Osteocyte (in vitro differentiated cells): ENCODE measurements around the gene RPS6KA1. TPM values are rescaled to one million over a fixed set of nuclear protein-coding genes. Genes with fewer than 3 reads are reported as not detected.

Source experiments
- DNase-seq: peaks from one replicate; pipeline ENCODE4 v3.0.0; 2021; ENCODE audit warnings: mixed read lengths; ENCODE audit not compliant: unreplicated experiment; ENCODE audit errors: extremely low spot score
- H3K27ac Mint-ChIP-seq: one replicate; pipeline ENCODE4 v1.8.0; 2021; ENCODE audit warnings: mild to moderate bottlenecking, mixed read lengths; ENCODE audit not compliant: unreplicated experiment
- H3K27me3 Mint-ChIP-seq: one replicate; pipeline ENCODE4 v1.8.0; 2021; ENCODE audit warnings: mixed read lengths; ENCODE audit not compliant: unreplicated experiment
- H3K36me3 Mint-ChIP-seq: one replicate; pipeline ENCODE4 v1.8.0; 2021; ENCODE audit warnings: mixed read lengths; ENCODE audit not compliant: unreplicated experiment
- H3K4me1 Mint-ChIP-seq: one replicate; pipeline ENCODE4 v1.8.0; 2021; ENCODE audit warnings: mixed read lengths; ENCODE audit not compliant: unreplicated experiment
- H3K4me3 Mint-ChIP-seq: one replicate; pipeline ENCODE4 v1.8.0; 2021; ENCODE audit warnings: mild to moderate bottlenecking, moderate library complexity, mixed read lengths; ENCODE audit not compliant: unreplicated experiment
- H3K9me3 Mint-ChIP-seq: one replicate; pipeline ENCODE4 v1.8.0; 2021; ENCODE audit warnings: mixed read lengths; ENCODE audit not compliant: unreplicated experiment
- total RNA-seq: library from RNA; stranded (reverse); gene quantifications from 2 replicates; pipeline ENCODE4 v1.2.1, GENCODE V29; 2021
- TF ChIP-seq, protein P1 (sequence below): fragments of 200-600 bp; sonication (generic); IDR thresholded peaks from 2 replicates; pipeline ENCODE4 v1.5.0; 2021; ENCODE audit warnings: antibody characterized with exemption, mild to moderate bottlenecking, moderate library complexity

RPS6KA1 gene
- total RNA-seq, 1 donor from 2014 or later = 4.4 TPM

DNA sequence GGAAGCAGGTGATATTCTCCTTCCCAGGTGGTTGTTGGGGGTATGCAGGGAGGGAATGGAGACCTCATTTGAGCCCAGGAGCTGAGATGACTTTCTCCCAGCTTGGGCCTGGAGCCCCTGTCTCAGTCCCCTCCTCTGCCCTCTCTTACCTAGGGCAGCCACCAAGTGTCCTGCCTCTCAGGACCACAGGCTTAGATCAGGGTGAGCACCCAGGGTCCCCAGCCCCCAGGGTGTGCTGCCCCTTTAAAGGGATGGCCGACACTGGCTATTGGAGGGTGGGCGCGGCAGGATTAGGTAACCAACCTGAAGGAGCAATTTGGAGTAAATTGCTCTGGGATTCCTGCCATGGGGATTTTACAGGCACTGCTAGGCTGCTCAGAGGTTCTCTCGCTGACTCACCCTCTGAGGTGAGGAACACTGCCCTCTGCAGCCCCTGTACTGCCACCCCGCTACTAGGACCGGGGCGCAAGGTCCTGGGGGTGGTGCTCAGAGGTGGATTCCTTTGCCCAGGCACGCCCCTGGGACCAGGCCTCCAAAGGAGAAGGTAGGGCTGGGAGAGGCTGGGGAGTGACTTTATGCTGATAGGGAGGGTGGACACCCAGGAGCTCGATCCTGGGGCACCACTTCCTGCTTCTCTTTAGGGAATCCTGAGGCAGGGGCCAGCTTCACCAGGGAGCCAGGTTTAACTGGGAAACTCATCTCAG is 1.5 kb downstream of the RPS6KA1 start:
- no peak overlapping the region for H3K27ac Mint-ChIP-seq
- TF ChIP-seq, protein P1, sequence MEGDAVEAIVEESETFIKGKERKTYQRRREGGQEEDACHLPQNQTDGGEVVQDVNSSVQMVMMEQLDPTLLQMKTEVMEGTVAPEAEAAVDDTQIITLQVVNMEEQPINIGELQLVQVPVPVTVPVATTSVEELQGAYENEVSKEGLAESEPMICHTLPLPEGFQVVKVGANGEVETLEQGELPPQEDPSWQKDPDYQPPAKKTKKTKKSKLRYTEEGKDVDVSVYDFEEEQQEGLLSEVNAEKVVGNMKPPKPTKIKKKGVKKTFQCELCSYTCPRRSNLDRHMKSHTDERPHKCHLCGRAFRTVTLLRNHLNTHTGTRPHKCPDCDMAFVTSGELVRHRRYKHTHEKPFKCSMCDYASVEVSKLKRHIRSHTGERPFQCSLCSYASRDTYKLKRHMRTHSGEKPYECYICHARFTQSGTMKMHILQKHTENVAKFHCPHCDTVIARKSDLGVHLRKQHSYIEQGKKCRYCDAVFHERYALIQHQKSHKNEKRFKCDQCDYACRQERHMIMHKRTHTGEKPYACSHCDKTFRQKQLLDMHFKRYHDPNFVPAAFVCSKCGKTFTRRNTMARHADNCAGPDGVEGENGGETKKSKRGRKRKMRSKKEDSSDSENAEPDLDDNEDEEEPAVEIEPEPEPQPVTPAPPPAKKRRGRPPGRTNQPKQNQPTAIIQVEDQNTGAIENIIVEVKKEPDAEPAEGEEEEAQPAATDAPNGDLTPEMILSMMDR = no peak
- H3K27me3 Mint-ChIP-seq = no peaks in the 10 kb centered on the region
- H3K36me3 Mint-ChIP-seq = no peaks in the 10 kb centered on the region
- no peak for DNase-seq
- peaks cover 7% of the 10 kb centered on the region for H3K4me1 Mint-ChIP-seq
- no peaks in the 10 kb centered on the region for H3K9me3 Mint-ChIP-seq
- H3K4me3 Mint-ChIP-seq = no peak overlapping the region

DNA sequence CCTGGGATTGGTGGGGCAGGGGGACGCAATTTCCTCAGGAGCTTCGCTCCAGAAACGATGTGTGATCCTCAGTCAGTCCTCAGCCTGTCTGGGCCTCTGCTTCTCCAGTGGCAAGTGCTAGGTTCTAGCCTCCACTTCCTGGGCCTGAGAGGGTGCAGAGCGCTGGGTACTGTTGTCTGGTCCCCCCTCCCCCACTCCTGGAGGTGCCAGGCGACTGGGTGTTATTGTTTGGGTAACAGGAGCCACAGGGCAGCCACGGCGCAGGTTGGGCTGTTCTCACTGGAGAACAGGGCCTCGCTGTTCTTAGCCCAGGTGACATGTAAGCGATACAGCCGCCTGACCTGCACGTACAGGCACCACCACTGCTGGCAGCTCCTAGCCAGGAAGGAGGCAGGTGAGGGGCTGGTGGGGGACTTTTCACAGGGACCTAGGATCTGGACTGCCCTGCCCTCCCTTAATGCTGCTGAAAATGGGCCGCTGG is 2.1 kb downstream of the RPS6KA1 start:
- H3K36me3 Mint-ChIP-seq = no peaks in the 10 kb centered on the region
- no peak overlapping the region for H3K27ac Mint-ChIP-seq
- H3K9me3 Mint-ChIP-seq = no peaks in the 10 kb centered on the region
- no peak overlapping the region for H3K4me3 Mint-ChIP-seq
- no peaks in the 10 kb centered on the region for H3K27me3 Mint-ChIP-seq
- TF ChIP-seq, protein P1 = no peak
- no peak for DNase-seq
- peaks cover 7% of the 10 kb centered on the region for H3K4me1 Mint-ChIP-seq

DNA sequence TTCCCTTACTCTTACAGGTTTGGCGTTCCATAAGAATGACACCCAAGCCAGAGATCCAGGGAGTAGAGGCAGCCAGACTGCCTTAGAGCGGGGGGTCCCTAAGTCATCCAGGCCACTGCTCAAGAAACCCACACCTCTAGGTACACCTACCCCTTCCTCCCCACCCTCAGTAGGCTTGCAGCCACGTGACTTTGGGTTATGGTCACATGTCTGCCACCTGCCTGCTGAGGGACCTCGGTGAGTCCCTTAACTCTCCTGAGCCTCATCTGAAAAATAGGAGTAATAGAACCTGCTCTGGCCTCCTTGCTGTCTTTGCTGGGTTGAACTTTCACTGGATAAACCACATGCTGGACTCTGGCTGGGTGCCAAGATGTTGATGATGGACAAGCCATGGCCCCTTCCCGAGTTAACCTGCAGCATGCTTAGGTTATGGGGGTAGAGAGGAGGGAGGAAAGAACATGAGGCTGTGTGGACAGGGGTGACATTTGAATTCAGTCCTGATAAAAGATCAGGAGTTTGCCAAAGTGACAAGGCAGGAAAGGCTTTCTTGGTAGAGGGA is 4.5 kb downstream of the RPS6KA1 start:
- H3K27ac Mint-ChIP-seq = no peak overlapping the region
- H3K4me1 Mint-ChIP-seq = peaks cover 7% of the 10 kb centered on the region
- no peaks in the 10 kb centered on the region for H3K9me3 Mint-ChIP-seq
- DNase-seq = no peak
- no peak overlapping the region for H3K4me3 Mint-ChIP-seq
- no peaks in the 10 kb centered on the region for H3K36me3 Mint-ChIP-seq
- TF ChIP-seq, protein P1 = no peak
- H3K27me3 Mint-ChIP-seq = no peaks in the 10 kb centered on the region

DNA sequence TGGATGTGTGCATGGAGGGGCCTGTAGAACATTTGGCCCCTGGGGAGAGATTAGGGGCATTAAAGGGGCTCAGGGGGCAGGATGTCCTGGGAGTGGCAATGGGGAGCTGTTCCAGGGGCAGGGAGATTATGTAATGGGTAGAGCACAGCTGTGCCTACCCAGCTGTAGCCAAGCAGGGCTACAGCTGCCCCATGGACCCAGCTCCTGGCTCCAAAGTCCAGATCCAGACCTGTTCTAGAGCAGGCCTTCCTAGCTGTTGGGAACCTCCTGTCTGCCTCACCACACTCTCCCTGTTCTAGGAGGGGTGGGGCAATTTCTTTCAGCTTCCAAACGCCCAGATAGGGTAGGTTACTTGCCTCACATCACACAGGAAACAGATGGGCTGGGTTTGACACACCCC is 5.6 kb downstream of the RPS6KA1 start:
- no peak for DNase-seq
- H3K36me3 Mint-ChIP-seq = no peaks in the 10 kb centered on the region
- no peaks in the 10 kb centered on the region for H3K27me3 Mint-ChIP-seq
- H3K4me1 Mint-ChIP-seq = peaks cover 6% of the 10 kb centered on the region
- no peaks in the 10 kb centered on the region for H3K9me3 Mint-ChIP-seq
- TF ChIP-seq, protein P1 = no peak
- H3K27ac Mint-ChIP-seq = no peak overlapping the region
- no peak overlapping the region for H3K4me3 Mint-ChIP-seq

DNA sequence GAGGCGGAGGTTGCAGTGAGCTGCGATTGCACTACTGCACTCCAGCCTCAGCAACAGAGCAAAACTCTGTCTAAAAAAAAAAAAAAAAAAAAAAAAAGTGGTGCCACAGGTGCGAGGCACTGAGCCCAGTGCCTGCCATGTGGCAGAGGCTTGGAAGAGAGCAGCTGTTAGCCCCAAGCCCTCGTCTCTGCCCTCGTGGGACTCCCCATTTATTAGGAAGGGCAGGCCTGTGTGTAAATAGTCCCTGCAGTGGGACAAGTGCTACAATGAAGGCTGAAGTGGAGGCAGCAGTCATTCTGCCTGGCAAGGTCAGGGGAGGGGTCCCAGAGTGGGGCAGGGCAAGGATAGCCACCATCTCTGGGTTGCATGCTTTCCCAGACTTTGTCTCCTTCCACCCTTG is 6.5 kb downstream of the RPS6KA1 start:
- Mint-ChIP-seq H3K4me3 (no peak overlapping the region), H3K4me1 (peaks cover 4% of the 10 kb centered on the region), H3K27ac (no peak overlapping the region), H3K27me3 (no peaks in the 10 kb centered on the region), H3K36me3 (no peaks in the 10 kb centered on the region), H3K9me3 (no peaks in the 10 kb centered on the region)
- no peak for DNase-seq
- TF ChIP-seq, protein P1 = no peak
